Fibroblast of gingiva (primary cell): ENCODE data around the gene METTL24.
A peak's percentile ranks its signal among the peaks of the same experiment; 100 is the strongest.
"Not testable (repeated sequence)": the region's sequence is repeated elsewhere in the genome, so short reads cannot be mapped to it uniquely, and the experiment has no call there.

Source experiments
- DNase-seq: peaks from one replicate; pipeline ENCODE4 v3.0.0-alpha.2; 2011; ENCODE audit warnings: low read depth

Gene METTL24

DNA sequence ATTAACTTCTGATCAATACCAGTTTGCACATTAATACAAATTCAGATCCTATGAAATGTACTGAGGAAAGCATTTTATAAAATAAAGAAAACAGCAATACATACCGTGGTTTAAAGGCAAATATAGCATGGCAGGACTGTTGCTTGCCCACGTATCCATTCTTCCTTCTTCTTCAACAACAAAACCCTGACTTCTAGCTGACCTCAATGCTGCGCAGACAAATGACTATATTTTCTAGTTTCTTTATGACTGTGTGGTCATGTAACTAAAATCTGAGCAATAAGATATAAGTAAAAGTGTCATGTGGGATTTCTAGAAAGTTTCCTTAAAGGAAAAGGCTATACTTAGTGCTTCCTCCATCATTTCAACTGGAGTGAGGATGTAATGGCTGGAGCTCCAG, 92.9 kb downstream of the METTL24 start:
- no peak for DNase-seq

- DNase-seq, result no peak
Observed at GRCh38 chr6:110256366-110256765, 101.8 kb downstream of the METTL24 start.

GRCh38 chr6:110255211-110255750, 102.9 kb downstream of the METTL24 start:
- peak; percentile 7 for DNase-seq

DNA sequence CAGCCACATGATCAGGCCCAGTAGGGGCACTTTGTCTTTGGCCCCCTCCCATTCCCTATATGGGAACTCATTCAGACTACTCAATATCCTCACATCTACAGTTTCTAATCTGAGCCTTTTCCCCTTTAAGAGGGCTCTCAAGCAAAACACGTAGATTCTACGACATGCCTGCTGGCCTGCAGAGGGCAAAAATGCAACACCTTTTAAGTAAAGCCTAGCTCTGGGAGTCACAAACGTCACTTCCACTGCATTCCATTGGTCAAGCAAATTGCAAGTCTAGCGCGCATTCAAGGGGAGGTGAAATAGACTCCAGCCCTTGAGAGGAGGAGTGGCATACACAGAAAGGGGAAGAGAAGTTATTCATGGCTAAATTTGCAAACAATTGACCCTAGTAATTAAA, 107.3 kb downstream of the METTL24 start:
- DNase-seq, result no peak

- DNase-seq, result no peak
Observed at GRCh38 chr6:110250058-110250457, 108.1 kb downstream of the METTL24 start.

DNA sequence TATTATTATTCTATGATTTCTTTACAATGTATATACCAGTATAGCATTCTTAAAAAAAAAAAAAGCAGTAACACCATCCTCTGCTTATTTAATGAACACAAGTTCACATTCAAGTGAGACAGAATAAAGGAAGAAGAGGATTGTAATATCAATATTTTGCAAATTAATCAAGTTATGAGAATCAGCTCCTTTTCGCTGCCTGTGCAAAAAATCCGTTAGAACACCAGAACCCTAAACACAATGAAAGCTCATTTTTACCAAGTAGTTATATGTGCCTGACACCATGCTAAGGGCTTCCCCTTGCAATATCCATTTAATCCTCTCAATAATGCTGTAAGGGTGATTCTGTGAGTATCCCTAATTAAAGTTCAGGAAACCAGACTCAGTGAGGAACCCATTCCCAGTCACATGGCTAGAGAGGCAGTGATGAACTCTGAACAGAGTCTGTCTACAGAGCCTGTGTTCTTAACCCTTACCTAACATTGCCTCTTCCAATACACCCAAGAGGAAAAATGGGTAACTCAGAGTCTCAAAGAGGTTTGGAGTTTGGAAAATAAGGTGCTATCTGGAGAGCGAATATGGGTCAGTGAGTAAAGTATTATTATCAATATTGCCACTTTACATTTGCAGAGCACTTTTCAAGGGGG, 111.1 kb downstream of the METTL24 start:
- DNase-seq, result no peak

DNA sequence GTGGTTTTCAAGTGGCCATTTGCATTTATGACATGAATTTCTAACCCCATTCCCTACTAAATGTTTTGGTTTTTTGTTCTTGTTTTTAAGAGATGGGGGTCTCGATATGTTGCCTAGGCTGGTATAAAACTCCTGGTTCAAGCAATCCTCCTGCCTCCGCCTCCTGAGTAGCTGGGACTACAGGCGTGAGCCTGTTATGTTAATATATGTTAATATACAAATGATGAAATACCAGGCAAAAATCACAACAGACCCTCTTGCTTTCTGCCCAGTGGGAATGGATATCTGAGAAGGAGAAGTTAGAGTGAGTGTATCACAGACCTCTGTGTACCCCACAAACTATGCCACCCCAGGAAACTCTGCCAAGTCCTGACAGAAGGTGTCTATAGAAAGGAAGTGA, 111.8 kb downstream of the METTL24 start:
- DNase-seq, result no peak

GRCh38 chr6:110244621-110245020, 113.5 kb downstream of the METTL24 start:
- DNase-seq, result not testable (repeated sequence)

GRCh38 chr6:110239526-110240274, 118.4 kb downstream of the METTL24 start:
- no peak for DNase-seq

DNA sequence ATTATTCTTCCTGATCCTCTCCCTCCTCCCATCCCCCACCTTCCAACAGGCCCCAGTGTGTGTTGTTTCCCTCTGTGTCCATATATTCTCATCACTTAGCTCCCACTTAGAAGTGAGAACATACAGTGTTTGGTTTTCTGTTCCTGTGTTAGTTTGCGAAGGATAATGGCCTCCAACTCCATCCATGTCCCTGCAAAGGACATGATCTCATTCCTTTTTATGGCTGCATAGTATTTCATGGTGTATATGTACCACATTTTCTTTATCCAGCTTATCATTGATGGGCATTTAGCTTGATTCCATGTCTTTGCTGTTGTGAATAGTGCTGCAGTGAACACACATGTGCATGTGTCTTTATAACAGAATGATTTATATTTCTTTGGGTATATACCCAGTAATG, 122.1 kb downstream of the METTL24 start:
- not testable (repeated sequence) for DNase-seq

DNA sequence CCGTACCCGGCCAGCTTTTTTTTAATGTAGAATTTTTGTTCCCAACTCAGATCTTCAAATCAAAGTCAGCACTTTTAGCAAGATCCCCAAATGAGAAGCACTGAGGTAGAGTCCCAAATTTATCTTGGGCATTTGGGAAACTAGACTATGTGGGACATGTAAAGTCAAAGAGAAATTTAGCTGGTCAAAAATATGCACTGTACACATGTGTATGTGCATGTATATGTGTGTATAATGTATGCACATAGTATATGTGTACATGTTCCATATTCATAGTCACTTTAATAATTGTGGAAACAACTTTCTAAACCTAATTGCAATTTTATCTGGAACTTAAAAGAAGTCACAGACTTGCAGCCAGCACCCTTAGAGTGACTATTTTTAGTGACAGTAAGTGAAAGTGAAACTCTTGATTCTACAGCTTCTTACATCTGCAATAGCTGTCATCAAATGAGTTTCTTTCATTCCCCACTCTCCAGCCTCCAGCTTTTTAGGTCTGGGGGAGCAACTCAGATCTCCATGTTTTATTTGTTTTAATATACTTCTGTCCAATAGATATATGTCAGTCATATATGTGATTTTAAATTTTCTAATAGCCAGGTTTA, 124.3 kb downstream of the METTL24 start:
- peak; percentile 20 for DNase-seq

- peak; percentile 83 for DNase-seq
Observed at GRCh38 chr6:110232450-110232849, 125.7 kb downstream of the METTL24 start.

DNA sequence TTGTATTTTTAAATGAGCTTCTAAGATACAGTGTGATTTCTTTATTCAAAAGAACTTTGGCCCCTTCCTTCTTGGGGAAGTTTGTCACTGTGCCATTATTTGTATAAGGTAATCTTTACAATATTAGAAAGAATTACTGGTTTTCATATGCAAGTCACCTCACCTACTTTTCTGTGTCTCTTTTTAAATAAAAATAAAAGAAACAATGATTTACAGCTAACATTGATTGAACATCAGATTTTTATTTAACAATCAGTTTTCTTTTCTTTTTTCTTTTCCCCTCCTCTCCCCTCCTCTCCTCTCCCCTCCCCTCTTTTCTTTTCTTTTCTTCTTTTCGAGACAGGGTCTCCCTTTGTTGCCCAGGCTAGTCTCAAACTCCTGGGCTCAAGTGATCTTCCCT, 131.9 kb downstream of the METTL24 start:
- no peak for DNase-seq

DNA sequence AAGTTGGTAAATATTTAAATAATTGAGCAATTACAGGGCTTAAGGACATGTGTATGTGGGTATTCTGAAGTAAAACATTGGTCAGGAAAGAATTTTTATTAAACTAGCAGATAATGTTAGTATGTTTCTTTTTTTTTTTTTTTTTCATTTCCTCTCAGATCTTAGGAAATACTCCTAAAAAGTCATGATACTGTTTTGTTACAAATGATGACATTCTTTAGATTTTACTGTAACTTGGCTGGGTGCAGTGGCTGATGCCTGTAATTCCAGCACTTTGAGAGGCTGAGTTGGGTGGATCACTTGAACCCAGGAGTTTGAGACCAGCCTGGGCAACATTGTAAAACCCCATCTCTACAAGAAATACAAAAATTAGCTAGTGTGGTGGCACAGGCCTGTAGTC, 136.4 kb downstream of the METTL24 start:
- peak; percentile 41 for DNase-seq

- DNase-seq, result no peak
Observed at GRCh38 chr6:110217266-110217665, 140.9 kb downstream of the METTL24 start.

DNA sequence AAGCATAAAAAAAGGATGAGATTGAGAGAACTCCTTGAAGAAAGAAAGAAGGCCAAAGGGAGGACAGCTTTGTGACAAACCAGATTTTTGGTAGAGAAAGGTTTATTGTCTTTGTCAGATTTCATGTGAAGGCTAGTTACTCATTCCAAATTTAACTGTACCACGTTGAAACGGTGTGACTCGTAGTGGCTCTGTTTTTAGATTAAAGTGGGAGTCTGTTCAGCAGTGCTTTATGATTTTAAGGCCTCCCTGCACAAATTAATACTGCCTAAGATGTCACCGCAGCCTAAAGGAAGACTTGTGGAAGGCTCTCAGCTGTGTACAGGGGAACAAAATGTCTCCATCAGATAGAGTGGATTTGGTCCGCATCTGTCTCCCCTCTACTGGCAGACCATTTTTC, 142.0 kb downstream of the METTL24 start:
- DNase-seq, result no peak

GRCh38 chr6:110214338-110214737, 143.8 kb downstream of the METTL24 start:
- no peak for DNase-seq

DNA sequence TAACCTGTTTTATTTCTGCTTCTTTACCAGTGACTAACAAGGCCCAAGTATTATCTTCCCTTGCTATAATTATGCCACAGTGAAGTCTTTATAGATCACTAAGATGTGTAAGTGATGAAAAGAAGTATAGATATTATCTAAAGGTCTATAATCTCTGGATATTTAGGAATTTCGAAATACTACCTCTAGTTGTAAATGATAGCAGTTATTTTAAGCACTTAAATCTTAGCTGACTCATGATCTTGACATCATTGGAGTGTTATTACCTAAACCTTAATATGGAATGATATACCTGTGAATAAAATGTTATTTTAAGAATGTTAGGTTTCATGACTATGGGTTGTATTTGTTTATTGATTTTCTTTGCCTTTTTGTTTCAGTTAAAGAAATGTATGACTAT, 146.4 kb downstream of the METTL24 start:
- no peak for DNase-seq

- no peak for DNase-seq
Observed at GRCh38 chr6:110207652-110208051, 150.5 kb downstream of the METTL24 start.

DNA sequence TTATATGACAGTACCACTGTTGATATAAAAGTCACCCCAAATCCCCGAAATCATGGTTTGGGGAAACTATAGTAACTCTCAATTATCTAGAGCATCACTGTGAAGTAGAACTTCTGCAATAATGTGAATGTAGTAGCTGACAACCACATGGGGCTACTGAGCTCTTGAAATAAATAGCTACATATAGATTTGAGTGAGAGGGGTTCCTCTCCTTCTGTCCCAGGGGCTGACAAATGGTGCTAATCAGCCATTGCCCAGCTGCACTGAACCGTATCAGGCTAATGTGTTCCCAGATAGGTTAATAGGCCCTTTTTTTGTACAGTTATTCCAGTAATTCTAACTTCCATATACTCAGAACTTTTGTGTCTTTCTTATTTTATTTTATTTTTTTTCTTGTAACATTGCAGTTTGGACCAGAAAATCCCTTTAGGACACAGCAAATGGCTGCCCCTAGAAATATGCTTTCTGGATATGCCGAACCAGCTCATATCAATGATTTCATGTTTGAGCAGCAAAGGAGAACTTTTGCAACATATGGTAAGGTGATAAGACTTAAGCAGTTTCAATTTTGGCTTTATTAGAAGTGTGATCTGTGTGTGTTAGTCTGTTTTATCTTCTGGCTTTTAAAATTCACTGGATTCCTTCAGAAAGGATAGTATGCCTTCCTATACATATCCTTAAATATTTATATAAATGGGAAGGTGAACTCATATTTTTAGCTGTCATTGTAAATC, 156.8 kb downstream of the METTL24 start:
- no peak for DNase-seq

- DNase-seq, result no peak
Observed at GRCh38 chr6:110198561-110198960, 159.6 kb downstream of the METTL24 start.

DNA sequence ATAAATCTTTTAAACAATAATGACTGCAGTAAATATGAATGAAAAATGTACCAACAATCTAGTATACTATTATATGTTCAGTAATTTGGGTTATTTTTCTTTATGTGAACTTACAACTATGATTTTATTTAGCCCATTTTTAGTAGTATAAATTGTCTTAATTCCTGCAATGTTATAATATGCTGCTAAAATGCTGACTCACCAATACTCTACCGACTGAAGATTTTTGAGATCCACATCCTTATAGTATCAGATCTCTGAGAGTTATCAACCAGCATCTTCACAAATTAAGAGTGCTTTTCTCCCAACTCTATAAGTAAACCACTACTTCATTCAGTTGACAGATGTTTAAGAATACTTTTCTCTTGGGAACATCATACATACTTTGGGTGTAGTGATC, 161.3 kb downstream of the METTL24 start:
- no peak for DNase-seq
